NAMALWA (cell line): Measurements from ENCODE around the gene DLGAP1.
"Not testable (repeated sequence)": the region's sequence is repeated elsewhere in the genome, so short reads cannot be mapped to it uniquely, and the experiment has no call there.

Experiments used
- DNase-seq: peaks from one replicate; pipeline ENCODE4 v3.0.0-alpha.2; 2015; ENCODE audit warnings: low spot score

Gene DLGAP1

GRCh38 chr18:3584897-3585460, 870.1 kb downstream of the DLGAP1 start:
- peak; percentile 74 for DNase-seq

GRCh38 chr18:3584266-3584861, 870.7 kb downstream of the DLGAP1 start:
- DNase-seq, result peak; percentile 9

- no peak for DNase-seq
Measured at GRCh38 chr18:3583873-3584247, 871.2 kb downstream of the DLGAP1 start.

GRCh38 chr18:3583106-3583872, 871.8 kb downstream of the DLGAP1 start:
- not testable (repeated sequence) for DNase-seq

GRCh38 chr18:3581890-3582289, 873.2 kb downstream of the DLGAP1 start:
- DNase-seq, result no peak

GRCh38 chr18:3580523-3581025, 874.5 kb downstream of the DLGAP1 start:
- DNase-seq, result not testable (repeated sequence)

GRCh38 chr18:3579701-3580100, 875.4 kb downstream of the DLGAP1 start:
- no peak for DNase-seq

GRCh38 chr18:3578621-3579020, 876.5 kb downstream of the DLGAP1 start:
- no peak for DNase-seq

- no peak for DNase-seq
Measured at GRCh38 chr18:3577281-3577855, 877.7 kb downstream of the DLGAP1 start.

GRCh38 chr18:3572761-3573160, 882.3 kb downstream of the DLGAP1 start:
- DNase-seq, result no peak

- DNase-seq, result no peak
Measured at GRCh38 chr18:3566851-3567250, 888.3 kb downstream of the DLGAP1 start.

GRCh38 chr18:3560755-3561154, 894.4 kb downstream of the DLGAP1 start:
- no peak for DNase-seq

- no peak for DNase-seq
Measured at GRCh38 chr18:3554811-3555427, 900.2 kb downstream of the DLGAP1 start.

GRCh38 chr18:3554091-3554601, 901.0 kb downstream of the DLGAP1 start:
- DNase-seq, result no peak

GRCh38 chr18:3552305-3552704, 902.8 kb downstream of the DLGAP1 start:
- DNase-seq, result no peak

- DNase-seq, result no peak
Measured at GRCh38 chr18:3547891-3548615, 907.1 kb downstream of the DLGAP1 start.

GRCh38 chr18:3546106-3546505, 909.0 kb downstream of the DLGAP1 start:
- no peak for DNase-seq

- DNase-seq, result no peak
Measured at GRCh38 chr18:3544537-3544936, 910.6 kb downstream of the DLGAP1 start.

- DNase-seq, result no peak
Measured at GRCh38 chr18:3541549-3542386, 913.3 kb downstream of the DLGAP1 start.

GRCh38 chr18:3540805-3541548, 914.1 kb downstream of the DLGAP1 start:
- no peak for DNase-seq
